AG09309 (cell line): ENCODE measurements around the gene MED22.
"Not testable (repeated sequence)": the region's sequence is repeated elsewhere in the genome, so short reads cannot be mapped to it uniquely, and the experiment has no call there.

Source experiments
- DNase-seq: peaks from one replicate; pipeline ENCODE4 v3.0.0-alpha.2; 2010; ENCODE audit warnings: low read depth
- H3K4me3 ChIP-seq: 2 replicates; pipeline ENCODE4 v1.5.1; 2011; ENCODE audit warnings: mild to moderate bottlenecking, low read depth, low read length, moderate library complexity; ENCODE audit not compliant: control insufficient read depth
- TF ChIP-seq, protein P1 (sequence below): IDR thresholded peaks from 2 replicates; pipeline ENCODE4 v1.5.1; 2011; ENCODE audit warnings: mild to moderate bottlenecking, low read depth, low read length, inconsistent platforms; ENCODE audit not compliant: insufficient read depth, control insufficient read depth; ENCODE audit errors: missing control alignments

MED22 gene

DNA sequence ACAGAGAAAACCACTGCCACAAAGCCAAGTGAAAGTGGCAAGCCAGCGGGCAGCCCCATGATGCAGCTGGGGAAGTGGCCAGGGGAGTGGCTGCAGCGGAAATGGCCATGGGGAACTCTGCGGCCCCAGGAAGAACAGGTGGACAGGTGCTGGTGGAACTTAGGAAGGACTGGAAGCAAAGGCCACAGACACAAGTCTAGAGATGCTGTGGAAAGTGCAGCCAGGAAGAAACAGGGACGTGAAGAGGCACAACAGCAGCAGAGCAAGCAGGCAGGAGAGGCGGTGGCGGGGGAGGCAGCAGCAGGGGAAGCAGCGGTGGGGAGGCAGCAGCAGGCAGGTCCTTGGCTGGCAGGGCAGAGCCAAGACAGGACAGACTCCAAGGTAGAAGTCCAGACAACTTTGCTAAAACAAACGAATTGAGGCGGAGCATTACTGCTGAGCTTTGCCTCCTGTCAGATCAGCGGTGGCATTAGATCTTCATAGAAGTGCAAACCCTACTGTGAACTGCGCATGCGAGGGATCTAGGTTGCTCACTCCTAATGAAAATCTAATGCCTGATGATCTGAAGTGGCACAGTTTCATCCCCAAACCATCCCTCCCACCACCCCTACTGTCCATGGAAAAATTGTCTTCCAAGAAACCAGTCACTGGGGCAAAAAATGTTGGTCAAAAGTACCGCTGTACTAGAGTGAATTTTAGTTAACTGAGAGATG is 23.8 kb downstream of the MED22 start:
- no peak for DNase-seq

DNA sequence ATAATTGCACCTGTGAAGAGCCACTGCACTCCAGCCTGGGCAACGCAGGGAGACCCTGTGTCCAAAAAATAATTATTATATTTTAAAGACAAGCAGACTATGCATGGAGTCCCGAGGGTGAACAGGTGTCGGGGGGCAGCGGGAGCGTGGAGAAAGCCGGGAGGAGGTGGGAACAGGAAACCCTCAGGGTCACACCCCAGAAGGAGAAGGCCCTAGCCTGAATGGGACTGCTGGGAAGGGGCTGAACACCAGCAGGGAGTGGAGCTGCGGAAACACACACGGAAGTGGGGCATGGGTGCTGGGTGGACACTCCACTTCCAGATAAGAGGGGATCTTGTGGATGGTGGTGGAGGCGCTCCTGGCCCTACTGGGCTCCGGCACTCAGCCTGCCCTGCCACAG is 24.7 kb downstream of the MED22 start:
- TF ChIP-seq, protein P1, sequence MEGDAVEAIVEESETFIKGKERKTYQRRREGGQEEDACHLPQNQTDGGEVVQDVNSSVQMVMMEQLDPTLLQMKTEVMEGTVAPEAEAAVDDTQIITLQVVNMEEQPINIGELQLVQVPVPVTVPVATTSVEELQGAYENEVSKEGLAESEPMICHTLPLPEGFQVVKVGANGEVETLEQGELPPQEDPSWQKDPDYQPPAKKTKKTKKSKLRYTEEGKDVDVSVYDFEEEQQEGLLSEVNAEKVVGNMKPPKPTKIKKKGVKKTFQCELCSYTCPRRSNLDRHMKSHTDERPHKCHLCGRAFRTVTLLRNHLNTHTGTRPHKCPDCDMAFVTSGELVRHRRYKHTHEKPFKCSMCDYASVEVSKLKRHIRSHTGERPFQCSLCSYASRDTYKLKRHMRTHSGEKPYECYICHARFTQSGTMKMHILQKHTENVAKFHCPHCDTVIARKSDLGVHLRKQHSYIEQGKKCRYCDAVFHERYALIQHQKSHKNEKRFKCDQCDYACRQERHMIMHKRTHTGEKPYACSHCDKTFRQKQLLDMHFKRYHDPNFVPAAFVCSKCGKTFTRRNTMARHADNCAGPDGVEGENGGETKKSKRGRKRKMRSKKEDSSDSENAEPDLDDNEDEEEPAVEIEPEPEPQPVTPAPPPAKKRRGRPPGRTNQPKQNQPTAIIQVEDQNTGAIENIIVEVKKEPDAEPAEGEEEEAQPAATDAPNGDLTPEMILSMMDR = no peak
- DNase-seq = no peak
- H3K4me3 ChIP-seq = no peak overlapping the region

More for the DNA sequence above, 23.8 kb downstream of the MED22 start:
- TF ChIP-seq, protein P1 = no peak
- H3K4me3 ChIP-seq = no peak overlapping the region

DNA sequence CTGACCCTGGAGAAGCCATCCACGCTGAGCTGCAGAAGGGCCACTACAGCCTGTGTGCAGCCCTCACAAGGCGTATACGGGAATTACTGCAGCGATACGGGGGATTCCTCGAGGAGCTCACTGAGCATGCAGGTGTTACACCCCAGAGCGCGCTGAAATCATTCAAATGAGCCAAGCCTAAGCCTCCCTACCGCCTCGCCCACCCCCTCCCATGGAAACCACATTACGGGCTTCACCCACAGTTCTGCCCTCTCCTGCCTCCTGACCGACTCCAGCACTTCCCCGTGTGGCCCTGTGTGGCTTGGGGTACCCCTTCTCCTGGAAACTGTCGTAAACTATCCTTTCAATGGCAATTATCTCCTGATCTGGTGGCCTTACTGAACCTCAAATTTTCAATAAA is 25.2 kb downstream of the MED22 start:
- no peak overlapping the region for H3K4me3 ChIP-seq
- TF ChIP-seq, protein P1 = no peak
- DNase-seq = no peak

DNA sequence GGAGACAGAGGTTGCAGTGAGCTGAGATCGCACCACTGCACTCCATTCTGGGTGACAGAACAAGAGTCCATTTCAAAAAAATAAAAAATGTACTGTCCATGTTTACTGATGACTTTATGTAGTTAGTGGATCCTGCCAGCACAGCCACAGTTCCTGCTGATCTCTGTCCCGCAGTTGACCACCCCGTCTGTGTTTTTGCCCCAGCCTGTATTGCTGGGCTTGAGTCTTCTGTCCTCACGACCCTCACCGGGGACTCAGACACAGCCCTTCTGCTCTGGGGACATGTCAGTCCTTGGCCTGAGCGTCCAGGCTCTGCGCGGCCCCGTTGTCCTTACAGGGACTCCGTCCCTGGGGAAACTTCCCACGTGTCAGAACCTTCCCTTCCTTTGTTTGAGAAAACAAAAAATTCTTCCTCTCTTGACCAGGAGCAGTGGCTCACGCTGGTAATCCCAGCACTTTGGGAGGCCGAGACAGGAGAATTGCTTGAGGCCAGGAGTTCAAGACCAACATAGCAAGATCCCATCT is 26.5 kb downstream of the MED22 start:
- TF ChIP-seq, protein P1 = no peak
- DNase-seq = no peak
- H3K4me3 ChIP-seq = no peak overlapping the region

DNA sequence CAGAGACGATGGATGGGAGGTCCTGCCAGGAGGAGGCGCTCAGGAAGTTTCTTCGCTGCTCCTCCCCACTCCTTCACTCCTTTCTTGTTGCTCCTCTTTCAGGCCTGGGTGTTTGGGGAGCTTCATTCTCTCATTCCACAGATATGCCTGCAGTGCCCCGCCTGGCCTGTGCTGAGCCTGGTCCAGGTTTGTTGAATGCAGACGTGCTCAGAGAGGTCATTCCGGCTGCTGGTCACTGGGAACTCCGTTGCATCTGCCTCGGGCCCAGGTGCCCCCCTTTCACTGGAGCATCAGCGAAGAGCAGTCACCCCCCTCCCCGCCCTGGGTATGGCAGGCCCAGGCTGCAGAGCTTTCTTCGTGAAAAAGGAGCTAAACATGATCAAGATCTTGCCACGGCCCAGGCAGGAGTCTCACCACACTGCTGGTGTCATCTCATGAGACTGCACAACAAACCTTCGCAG is 27.5 kb downstream of the MED22 start:
- TF ChIP-seq, protein P1 = no peak
- no peak overlapping the region for H3K4me3 ChIP-seq
- no peak for DNase-seq

DNA sequence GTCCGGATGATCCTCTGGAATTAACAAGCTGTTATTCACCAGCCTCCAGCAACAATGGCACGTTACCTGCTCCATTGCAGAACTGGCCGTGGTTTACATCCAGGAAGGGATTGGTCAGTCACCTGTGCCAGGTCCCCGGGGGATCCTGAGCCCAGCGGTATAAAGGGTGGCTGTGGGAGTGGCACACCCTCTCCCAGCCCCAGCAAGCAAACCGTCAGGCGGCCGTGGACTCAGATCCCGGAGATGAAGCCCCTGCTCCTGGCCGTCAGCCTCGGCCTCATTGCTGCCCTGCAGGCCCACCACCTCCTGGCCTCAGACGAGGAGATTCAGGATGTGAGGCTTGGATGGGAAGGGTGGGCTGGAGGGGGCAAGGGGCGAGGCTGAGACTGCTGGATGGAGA is 30.4 kb downstream of the MED22 start:
- H3K4me3 ChIP-seq, DNase-seq: not testable (repeated sequence)

DNA sequence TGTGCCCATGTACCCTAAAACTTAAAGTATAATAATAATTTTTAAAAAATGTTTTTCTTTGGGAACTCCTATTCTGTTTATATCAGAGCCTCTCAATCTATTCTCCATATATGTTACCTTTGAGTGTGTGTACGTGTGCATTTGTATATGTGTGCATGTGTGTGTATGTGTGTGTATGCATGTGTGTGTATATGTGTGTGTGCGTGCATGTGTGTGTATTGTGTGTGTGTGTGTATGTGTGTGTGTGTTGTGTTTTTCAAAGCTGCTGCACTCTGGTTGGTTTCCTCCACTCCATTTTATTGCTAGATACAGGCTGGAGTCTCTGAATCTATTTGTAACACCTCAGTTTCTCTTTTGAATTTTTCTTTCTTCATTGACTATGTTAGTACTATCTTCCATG is 31.9 kb downstream of the MED22 start:
- no peak for DNase-seq
- H3K4me3 ChIP-seq = no peak overlapping the region
- TF ChIP-seq, protein P1 = no peak
